ENCODE results near the gene IL1RAPL1.

DNA sequence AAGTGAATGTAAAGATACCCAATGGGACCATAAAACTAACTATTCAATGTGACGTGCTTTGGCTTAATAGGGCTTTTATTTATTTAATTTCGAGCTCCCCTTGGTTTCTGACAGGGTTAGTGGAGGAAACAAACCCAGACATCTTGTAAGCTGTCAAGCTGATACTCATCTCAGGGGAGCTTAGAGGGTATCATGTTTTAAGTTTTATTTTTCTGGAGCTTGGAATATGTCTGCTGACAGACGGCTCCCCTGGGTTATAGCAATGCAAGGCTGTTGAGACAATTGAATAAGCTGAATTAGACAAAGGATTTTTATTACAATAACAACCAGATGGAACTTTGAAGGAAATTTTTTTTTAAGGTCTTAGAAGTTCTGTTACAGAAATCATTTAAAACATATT is 456.5 kb downstream of the IL1RAPL1 start:
- TF ChIP-seq, protein P1, sequence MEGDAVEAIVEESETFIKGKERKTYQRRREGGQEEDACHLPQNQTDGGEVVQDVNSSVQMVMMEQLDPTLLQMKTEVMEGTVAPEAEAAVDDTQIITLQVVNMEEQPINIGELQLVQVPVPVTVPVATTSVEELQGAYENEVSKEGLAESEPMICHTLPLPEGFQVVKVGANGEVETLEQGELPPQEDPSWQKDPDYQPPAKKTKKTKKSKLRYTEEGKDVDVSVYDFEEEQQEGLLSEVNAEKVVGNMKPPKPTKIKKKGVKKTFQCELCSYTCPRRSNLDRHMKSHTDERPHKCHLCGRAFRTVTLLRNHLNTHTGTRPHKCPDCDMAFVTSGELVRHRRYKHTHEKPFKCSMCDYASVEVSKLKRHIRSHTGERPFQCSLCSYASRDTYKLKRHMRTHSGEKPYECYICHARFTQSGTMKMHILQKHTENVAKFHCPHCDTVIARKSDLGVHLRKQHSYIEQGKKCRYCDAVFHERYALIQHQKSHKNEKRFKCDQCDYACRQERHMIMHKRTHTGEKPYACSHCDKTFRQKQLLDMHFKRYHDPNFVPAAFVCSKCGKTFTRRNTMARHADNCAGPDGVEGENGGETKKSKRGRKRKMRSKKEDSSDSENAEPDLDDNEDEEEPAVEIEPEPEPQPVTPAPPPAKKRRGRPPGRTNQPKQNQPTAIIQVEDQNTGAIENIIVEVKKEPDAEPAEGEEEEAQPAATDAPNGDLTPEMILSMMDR (IDR thresholded peaks at IDR 0.05) = no peak
- no peak for TF ChIP-seq POLR2AphosphoS5 (IDR thresholded peaks at IDR 0.05)

All from esophagus muscularis mucosa (tissue), 3 donors.